GM10266 (cell line): ENCODE data around the gene PLCD3.
A peak's percentile ranks its signal among the peaks of the same experiment; 100 is the strongest.

Experiments
- DNase-seq: peaks from one replicate; pipeline ENCODE4 v3.0.0; 2012; ENCODE audit errors: extremely low spot score
- CTCF ChIP-seq: IDR thresholded peaks from 2 replicates; pipeline ENCODE4 v1.5.1; 2012; ENCODE audit warnings: mild to moderate bottlenecking, low read depth; ENCODE audit not compliant: control insufficient read depth, insufficient read depth; ENCODE audit errors: missing control alignments

PLCD3 gene

GRCh38 chr17:45073414-45074070 is 58.8 kb downstream of the PLCD3 start:
- no peak for DNase-seq

GRCh38 chr17:45070809-45071208 is 61.5 kb downstream of the PLCD3 start:
- DNase-seq: no peak
- TF ChIP-seq CTCF: no peak

More at GRCh38 chr17:45073414-45074070, 58.8 kb downstream of the PLCD3 start:
- TF ChIP-seq CTCF: no peak

- no peak for DNase-seq
These were observed 62.3 kb downstream of the PLCD3 start for GRCh38 chr17:45070001-45070400.

GRCh38 chr17:45067637-45068036 is 64.7 kb downstream of the PLCD3 start:
- no peak for TF ChIP-seq CTCF
- no peak for DNase-seq

More at GRCh38 chr17:45070001-45070400, 62.3 kb downstream of the PLCD3 start:
- TF ChIP-seq CTCF: no peak

DNA sequence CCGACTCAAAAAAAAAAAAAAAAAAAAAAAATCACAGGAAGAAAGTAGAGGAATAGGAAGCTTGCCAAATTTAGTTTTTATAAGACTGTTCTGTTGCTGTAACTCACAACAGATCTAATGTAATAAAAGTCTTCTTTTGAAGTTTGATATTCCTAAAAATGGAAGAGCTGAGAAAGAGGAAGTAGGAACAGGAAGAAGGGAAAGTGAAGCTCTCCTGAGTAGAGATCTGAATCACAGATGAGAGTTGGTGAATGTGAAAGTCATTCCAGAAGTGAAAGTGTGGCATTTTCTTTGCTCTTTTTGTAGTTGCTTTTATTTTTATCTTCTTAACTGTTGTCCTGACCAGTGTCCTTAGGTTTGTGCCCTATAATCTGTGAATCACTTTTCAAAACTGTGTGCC is 69.1 kb downstream of the PLCD3 start:
- DNase-seq: no peak
- TF ChIP-seq CTCF: no peak

GRCh38 chr17:45061606-45062205 is 70.6 kb downstream of the PLCD3 start:
- TF ChIP-seq CTCF: no peak
- peak; percentile 89 for DNase-seq
